Smooth muscle cell (in vitro differentiated cells): ENCODE data around the gene MYMK. TPM values are rescaled to one million over a fixed set of nuclear protein-coding genes. Genes with fewer than 3 reads are reported as not detected.

Source experiments
- DNase-seq: peaks from one replicate; lab custom pipeline; 2025; ENCODE audit not compliant: unreplicated experiment; lab: John Stamatoyannopoulos, UW
- H2AFZ ChIP-seq: fragments of 200-600 bp; sonication (generic); 2 replicates; pipeline ENCODE4 v1.6.0; 2016; ENCODE audit warnings: antibody characterized with exemption, low read depth, mild to moderate bottlenecking
- H3F3A ChIP-seq: fragments of 200-600 bp; sonication (generic); 2 replicates; pipeline ENCODE4 v1.6.0; 2017; ENCODE audit warnings: antibody characterized with exemption, low read depth
- H3K27ac ChIP-seq: fragments of 200-600 bp; sonication (generic); 2 replicates; pipeline ENCODE4 v1.5.1; 2016; ENCODE audit warnings: low read depth, mild to moderate bottlenecking
- H3K27me3 ChIP-seq: fragments of 200-600 bp; sonication (generic); 2 replicates; pipeline ENCODE4 v1.6.1; 2016; ENCODE audit warnings: low read depth, mild to moderate bottlenecking
- H3K36me3 ChIP-seq: fragments of 200-600 bp; sonication (generic); 2 replicates; pipeline ENCODE4 v1.5.1; 2016; ENCODE audit warnings: low read depth
- H3K4me1 ChIP-seq: fragments of 200-600 bp; sonication (generic); 2 replicates; pipeline ENCODE4 v1.5.1; 2016; ENCODE audit warnings: low read depth
- H3K4me2 ChIP-seq: fragments of 200-600 bp; sonication (generic); 2 replicates; pipeline ENCODE4 v1.6.0; 2016; ENCODE audit warnings: mild to moderate bottlenecking
- H3K4me3 ChIP-seq: fragments of 200-600 bp; sonication (generic); 2 replicates; pipeline ENCODE4 v1.5.1; 2016; ENCODE audit warnings: mild to moderate bottlenecking
- H3K79me2 ChIP-seq: fragments of 200-600 bp; sonication (generic); 2 replicates; pipeline ENCODE4 v1.6.0; 2016; ENCODE audit warnings: low read depth, mild to moderate bottlenecking
- H3K9ac ChIP-seq: fragments of 200-600 bp; sonication (generic); 2 replicates; pipeline ENCODE4 v1.6.0; 2016; ENCODE audit warnings: low read depth
- H3K9me3 ChIP-seq: fragments of 200-600 bp; sonication (generic); replicated peaks from 2 replicates; pipeline ENCODE4 v1.5.1; 2016; ENCODE audit warnings: low read depth
- H4K20me1 ChIP-seq: fragments of 200-600 bp; sonication (generic); 2 replicates; pipeline ENCODE4 v1.6.0; 2016; ENCODE audit warnings: low read depth
- WGBS: methylation state at CpG from one replicate; pipeline ENCODE4 v1.1.7; 2016; ENCODE audit warnings: low lambda C conversion rate; 5-methylcytosine and 5-hydroxymethylcytosine counted together
- polyA plus RNA-seq: library from polyadenylated mRNA; unstranded; fragments of >200 nt; fragmentation: Nextera tagmentation; extraction: Ambion mirVana; gene quantifications from 2 replicates; pipeline ENCODE4 v1.2.1, GENCODE V29; 2016
- total RNA-seq: library from RNA; depleted of rRNA; stranded (reverse); fragments of >200 nt; gene quantifications from 2 replicates; pipeline ENCODE4 v1.2.3, GENCODE V29; 2014
- TF ChIP-seq, protein P1 (sequence below): fragments of 200-600 bp; sonication (generic); IDR thresholded peaks from 2 replicates; pipeline ENCODE4 v1.5.1; 2017; ENCODE audit warnings: borderline replicate concordance, mild to moderate bottlenecking, antibody characterized with exemption; ENCODE audit not compliant: insufficient read depth, poor library complexity, severe bottlenecking

The MYMK gene
- total and polyA plus RNA-seq, 2 experiments from 2014 or later = not detected

- TF ChIP-seq, protein P1, sequence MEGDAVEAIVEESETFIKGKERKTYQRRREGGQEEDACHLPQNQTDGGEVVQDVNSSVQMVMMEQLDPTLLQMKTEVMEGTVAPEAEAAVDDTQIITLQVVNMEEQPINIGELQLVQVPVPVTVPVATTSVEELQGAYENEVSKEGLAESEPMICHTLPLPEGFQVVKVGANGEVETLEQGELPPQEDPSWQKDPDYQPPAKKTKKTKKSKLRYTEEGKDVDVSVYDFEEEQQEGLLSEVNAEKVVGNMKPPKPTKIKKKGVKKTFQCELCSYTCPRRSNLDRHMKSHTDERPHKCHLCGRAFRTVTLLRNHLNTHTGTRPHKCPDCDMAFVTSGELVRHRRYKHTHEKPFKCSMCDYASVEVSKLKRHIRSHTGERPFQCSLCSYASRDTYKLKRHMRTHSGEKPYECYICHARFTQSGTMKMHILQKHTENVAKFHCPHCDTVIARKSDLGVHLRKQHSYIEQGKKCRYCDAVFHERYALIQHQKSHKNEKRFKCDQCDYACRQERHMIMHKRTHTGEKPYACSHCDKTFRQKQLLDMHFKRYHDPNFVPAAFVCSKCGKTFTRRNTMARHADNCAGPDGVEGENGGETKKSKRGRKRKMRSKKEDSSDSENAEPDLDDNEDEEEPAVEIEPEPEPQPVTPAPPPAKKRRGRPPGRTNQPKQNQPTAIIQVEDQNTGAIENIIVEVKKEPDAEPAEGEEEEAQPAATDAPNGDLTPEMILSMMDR = no peak
- no peak for DNase-seq
- Histone ChIP-seq H3K79me2 (no peaks in the 10 kb centered on the region), H2AFZ (no peak overlapping the region), H3K9ac (no peak overlapping the region), H3K27me3 (no peaks in the 10 kb centered on the region), H3K36me3 (no peaks in the 10 kb centered on the region), H3K4me1 (peaks cover 7% of the 10 kb centered on the region), H3K27ac (no peak overlapping the region), H3K4me2 (no peak overlapping the region), H3K9me3 (no peaks in the 10 kb centered on the region), H4K20me1 (no peaks in the 10 kb centered on the region), H3F3A (no peaks in the 10 kb centered on the region), H3K4me3 (no peak overlapping the region)
- 93% methylated on average over 10 of the region's 10 CpGs for WGBS
Measured at GRCh38 chr9:133553123-133553522, 28.4 kb upstream of the MYMK start.

DNA sequence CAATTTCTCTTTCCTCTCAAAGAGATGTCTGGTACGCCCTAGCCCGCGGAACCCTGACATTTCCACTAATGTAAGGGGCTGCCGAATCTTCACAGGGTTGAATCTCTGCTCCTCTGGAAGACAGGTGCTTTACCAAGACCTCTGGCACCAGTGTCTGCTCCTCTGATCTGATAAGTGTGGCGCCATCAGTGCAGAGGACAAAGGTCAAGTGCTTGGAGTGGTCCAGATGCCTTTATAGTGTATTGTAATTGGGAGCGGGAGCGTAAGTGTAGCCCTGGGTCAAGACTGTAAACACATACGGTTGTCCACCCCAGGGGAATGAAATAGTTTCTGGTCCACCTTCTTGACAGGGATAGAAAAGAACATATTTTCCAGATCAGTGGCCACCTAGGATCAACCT lies 27.5 kb upstream of the MYMK start:
- H3K36me3 ChIP-seq = no peaks in the 10 kb centered on the region

GRCh38 chr9:133551446-133551845 lies 26.7 kb upstream of the MYMK start:
- H3F3A ChIP-seq = no peaks in the 10 kb centered on the region
- WGBS = 80% methylated on average over 7 of the region's 7 CpGs

More for the DNA sequence above, 27.5 kb upstream of the MYMK start:
- WGBS = 79% methylated on average over 8 of the region's 8 CpGs
- Histone ChIP-seq H3F3A (no peaks in the 10 kb centered on the region), H3K9me3 (no peaks in the 10 kb centered on the region), H4K20me1 (no peaks in the 10 kb centered on the region), H3K4me3 (no peak overlapping the region), H3K9ac (no peak overlapping the region), H3K27me3 (no peaks in the 10 kb centered on the region), H2AFZ (no peak overlapping the region), H3K79me2 (no peaks in the 10 kb centered on the region), H3K4me1 (no peaks in the 10 kb centered on the region), H3K4me2 (no peak overlapping the region), H3K27ac (no peak overlapping the region)
- TF ChIP-seq, protein P1 = no peak
- DNase-seq = no peak

GRCh38 chr9:133547116-133547515 lies 22.4 kb upstream of the MYMK start:
- 91% methylated on average over 15 of the region's 15 CpGs for WGBS
- TF ChIP-seq, protein P1 = no peak
- Histone ChIP-seq H4K20me1 (no peaks in the 10 kb centered on the region), H3K27ac (no peak overlapping the region), H3K36me3 (no peaks in the 10 kb centered on the region), H3K4me2 (no peak overlapping the region), H3K9me3 (no peaks in the 10 kb centered on the region), H3F3A (no peaks in the 10 kb centered on the region), H3K27me3 (no peaks in the 10 kb centered on the region), H3K4me1 (no peaks in the 10 kb centered on the region), H3K79me2 (no peaks in the 10 kb centered on the region), H2AFZ (no peak overlapping the region), H3K4me3 (no peak overlapping the region), H3K9ac (no peak overlapping the region)
- no peak for DNase-seq

More at GRCh38 chr9:133551446-133551845, 26.7 kb upstream of the MYMK start:
- TF ChIP-seq, protein P1 = no peak
- Histone ChIP-seq H2AFZ (no peak overlapping the region), H4K20me1 (no peaks in the 10 kb centered on the region), H3K27me3 (no peaks in the 10 kb centered on the region), H3K9ac (no peak overlapping the region), H3K27ac (no peak overlapping the region), H3K9me3 (no peaks in the 10 kb centered on the region), H3K36me3 (no peaks in the 10 kb centered on the region), H3K4me3 (no peak overlapping the region), H3K4me2 (no peak overlapping the region), H3K4me1 (no peaks in the 10 kb centered on the region), H3K79me2 (no peaks in the 10 kb centered on the region)
- no peak for DNase-seq
